HCEC 1CT (cell line): Measurements from ENCODE around the gene RPS19.

Source experiments
- DNase-seq: peaks from one replicate; pipeline ENCODE4 v3.0.0-alpha.2; 2017

RPS19 gene

GRCh38 chr19:41917676-41918075, 57.6 kb downstream of the RPS19 start:
- no peak for DNase-seq

GRCh38 chr19:41918095-41918494, 58.0 kb downstream of the RPS19 start:
- no peak for DNase-seq

- DNase-seq: no peak
These were observed 58.7 kb downstream of the RPS19 start for GRCh38 chr19:41918653-41919244.

- DNase-seq: no peak
These were observed 60.1 kb downstream of the RPS19 start for GRCh38 chr19:41919948-41920712.

- no peak for DNase-seq
These were observed 61.0 kb downstream of the RPS19 start for GRCh38 chr19:41920882-41921576.

- DNase-seq: no peak
These were observed 61.8 kb downstream of the RPS19 start for GRCh38 chr19:41921577-41922576.
